ENCODE results near the gene KLK4.
A peak's percentile ranks its signal among the peaks of the same experiment; 100 is the strongest.

KLK4 gene, protein sequence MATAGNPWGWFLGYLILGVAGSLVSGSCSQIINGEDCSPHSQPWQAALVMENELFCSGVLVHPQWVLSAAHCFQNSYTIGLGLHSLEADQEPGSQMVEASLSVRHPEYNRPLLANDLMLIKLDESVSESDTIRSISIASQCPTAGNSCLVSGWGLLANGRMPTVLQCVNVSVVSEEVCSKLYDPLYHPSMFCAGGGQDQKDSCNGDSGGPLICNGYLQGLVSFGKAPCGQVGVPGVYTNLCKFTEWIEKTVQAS

DNA sequence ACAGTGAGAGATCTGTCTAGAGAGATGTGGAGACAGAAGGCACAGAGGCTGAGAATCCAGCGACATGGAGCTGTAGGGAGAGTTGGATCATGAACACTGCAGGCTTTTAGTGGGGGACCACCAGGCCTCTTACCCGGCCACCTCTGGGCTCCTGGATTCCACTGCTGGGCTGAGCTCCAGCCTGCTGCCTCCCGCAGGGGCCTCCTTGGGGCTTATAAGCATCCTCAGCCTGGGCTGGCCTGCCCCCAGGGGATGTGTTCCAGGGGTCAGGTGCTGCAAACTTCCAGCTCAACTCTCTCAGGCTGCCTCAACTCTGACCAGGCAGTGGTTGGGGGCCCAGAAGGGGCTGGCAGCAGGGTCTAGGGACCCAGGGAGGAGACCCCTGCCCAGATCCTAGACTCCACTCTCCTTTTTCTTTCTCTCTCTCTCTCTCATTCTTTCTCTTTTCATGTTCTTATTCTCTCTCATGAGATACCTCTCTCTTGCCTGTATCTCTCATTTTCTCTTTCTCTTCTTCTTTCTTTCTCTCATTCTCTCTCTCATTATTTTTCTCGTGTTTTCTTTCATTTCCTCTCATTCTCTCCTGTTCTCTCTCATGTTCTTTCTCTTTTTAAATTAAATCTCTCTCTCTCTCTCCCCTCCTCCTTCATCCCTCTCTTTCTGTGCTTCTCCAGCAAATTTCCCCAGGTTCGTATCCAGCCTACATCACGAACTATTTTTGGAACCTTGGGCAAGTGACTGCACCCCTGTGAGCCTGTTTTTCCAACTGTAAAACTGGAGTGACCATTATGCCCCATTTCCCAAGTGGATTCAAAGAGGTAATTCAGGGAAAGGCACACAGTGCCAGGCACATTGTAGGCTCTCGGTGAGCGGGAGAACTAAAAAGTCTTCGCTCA lies at the start of gene KLK4:
Gene KLK4, minus strand, starts transcription at position 190 of the 896 bp plus-strand sequence. CDS start 657 bp downstream, outside the sequence.
- FAIRE-seq: no peak
- DNase-seq (ENCODE audit: low spot score): no peak

DNA sequence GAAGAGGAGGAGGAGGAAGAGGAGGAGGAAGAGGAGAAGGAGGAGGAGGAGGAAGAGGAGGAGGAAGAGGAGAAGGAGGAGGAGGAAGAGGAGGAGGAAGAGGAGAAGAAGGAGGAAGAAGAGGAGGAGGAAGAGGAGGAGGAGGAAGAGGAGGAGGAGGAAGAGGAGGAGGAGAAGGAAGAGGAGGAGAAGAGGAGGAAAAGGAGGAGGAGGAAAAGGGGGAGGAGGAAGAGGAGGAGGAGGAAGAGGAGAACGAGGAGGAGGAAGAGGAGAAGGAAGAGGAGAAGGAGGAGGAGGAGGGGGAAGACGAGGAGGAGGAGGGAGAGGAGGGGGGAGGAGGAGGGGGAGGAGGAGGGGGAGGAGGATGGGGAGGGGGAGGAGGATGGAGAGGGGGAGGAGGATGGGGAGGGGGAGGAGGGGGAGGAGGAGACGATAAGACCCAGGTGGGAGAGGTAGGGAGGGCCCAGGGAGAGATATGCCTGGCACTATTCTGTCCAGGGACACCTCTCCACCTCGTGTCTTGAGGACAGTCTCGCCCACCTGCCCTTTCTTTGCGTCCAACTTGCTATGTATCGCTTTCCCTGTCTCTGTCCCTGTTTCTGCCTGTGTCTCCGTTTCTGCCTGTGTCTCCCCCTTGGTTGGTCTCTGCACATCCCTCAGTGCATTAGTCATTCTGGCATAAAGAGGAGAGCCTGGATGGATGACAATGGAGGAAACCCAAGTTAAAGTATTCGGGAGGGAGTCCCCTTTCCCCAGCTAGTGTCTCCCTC lies 48.7 kb upstream of the KLK4 start:
- FAIRE-seq (no peak), DNase-seq (ENCODE audit: low spot score) (no peak)

DNA sequence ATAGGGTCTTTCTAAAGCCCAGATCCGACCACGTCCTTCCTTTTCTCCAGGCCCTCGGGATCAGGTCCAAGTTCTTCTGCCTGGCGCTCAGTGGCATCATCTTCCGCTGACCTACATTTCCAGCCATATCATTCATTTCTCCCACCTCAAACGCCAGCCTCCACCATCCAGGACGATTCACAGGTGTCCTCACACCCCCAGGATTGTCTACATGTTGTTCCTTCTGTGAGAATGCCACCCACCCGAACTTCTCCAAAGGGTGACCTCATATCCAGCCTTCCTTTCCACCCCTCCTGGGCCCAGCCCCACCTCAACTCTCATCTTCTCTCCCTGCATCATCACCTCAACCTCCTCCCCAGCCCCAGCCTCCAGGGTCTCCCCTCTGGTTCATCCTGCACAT lies 46.4 kb upstream of the KLK4 start:
- FAIRE-seq (no peak), DNase-seq (ENCODE audit: low spot score) (no peak)

DNA sequence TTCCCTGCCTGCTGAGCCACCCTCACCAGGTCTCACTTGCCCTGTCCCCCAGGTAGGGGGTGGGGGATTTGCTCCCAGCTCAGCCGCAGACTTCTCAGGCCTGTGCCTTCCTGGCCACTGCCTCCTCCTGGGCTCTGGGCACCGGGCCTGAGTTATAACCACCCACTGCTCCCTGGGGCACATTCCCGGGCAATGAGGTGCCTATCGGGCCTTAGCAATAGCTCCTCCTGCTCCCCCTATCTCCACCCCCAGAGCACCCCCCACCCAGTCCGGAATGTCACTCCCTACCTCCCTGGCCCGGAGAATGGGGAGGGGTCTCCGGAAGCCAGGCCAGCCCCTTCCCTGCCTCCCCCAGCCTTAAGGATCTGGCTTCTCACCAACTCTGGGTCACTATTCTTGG lies 41.7 kb upstream of the KLK4 start, which contains the start of gene KLK5:
Gene KLK5, minus strand, starts transcription at position 129 of the 400 bp plus-strand sequence. CDS start 381 bp downstream, outside the sequence.
- DNase-seq (ENCODE audit: low spot score) (no peak), FAIRE-seq (no peak)

DNA sequence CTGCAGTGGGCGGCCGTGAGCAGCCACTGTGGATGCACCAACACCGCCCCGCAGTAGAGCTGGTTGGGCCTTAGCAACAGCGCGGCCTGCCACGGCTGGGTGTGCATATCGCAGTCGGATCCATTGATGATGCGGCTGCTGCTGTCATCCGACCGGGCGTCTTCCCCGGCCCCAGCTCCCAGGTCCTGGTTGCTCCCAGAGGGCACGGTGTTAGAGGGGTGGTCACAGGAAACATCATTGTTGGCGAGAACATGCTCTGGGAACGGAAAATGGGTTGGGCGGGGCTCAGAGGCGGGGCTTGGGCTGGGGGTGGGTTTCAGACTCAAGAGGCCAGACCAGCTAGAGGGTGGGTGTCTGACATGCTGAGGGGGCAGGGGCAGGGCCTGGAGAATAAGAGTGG lies 38.7 kb upstream of the KLK4 start:
- DNase-seq (ENCODE audit: low spot score) (no peak), FAIRE-seq (no peak)

DNA sequence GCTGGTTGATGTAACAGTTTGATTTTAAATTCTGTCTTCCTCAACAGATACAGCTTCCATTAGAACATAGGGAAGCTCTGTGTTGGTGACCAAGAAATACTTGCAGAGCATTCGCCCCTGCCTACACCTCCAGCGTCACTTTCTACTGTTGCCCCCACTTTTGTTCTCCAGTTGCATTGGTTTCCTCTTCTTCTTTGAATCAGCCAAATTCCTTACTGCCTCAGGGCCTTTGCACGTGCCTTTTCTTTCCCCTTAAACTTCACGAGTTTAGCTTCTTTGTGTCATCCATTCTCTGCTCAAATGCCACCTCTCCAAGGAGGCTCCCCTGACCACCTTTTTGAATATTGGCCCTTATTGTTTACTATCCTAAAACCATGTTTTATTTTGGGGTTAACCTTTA lies 35.9 kb upstream of the KLK4 start:
- DNase-seq (ENCODE audit: low spot score): no peak
- FAIRE-seq: no peak

DNA sequence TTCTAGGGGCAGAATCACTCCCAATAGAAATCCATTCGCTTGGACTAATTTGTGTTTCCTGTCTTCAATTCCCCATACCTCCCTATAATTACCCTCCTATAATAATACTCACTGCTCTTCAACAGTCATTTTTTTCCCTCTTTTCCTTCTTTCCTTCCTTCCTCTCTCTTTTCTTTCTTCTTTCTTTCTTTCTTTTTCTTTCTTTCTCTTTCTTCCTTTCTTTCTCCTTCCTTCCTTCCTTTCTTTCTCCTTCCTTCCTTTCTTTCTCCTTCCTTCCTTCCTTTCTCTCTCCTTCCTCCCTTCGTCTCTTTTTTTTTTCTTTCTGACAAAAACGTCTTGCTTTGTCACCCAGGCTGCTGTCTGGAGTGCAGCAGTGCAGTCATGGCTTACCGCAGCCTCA lies 33.6 kb upstream of the KLK4 start:
- DNase-seq (ENCODE audit: low spot score) (no peak), FAIRE-seq (no peak)

DNA sequence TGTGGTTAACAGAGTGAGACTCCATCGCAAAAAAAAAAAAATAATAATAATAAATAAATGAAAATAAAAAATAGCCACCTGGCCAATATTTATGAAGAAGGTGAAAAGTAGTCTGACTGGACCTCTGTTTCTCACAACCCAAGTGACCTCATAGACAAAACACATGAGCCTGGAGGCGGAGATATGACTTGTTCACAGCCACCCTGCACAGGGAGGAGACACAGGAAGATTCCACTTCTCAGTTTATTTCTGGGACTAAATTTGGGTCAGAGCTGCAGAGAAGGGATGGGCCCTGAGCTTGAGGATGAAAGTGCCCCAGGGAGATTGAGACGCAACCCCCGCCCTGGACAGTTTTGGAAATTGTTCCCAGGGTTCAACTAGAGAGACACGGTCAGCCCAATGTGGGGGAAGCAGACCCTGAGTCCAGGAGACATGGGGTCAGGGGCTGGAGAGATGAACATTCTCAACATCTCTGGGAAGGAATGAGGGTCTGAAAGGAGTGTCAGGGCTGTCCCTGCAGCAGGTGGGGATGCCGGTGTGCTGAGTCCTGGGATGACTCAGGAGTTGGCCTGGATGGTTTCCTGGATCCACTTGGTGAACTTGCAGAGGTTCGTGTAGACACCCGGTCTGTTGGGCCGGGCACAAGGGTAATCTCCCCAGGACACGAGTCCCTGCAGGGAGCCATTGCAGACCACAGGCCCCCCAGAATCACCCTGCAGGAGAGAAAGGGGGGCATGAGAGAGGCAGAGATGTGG lies 32.1 kb upstream of the KLK4 start:
- DNase-seq (ENCODE audit: low spot score): no peak
- FAIRE-seq: no peak

DNA sequence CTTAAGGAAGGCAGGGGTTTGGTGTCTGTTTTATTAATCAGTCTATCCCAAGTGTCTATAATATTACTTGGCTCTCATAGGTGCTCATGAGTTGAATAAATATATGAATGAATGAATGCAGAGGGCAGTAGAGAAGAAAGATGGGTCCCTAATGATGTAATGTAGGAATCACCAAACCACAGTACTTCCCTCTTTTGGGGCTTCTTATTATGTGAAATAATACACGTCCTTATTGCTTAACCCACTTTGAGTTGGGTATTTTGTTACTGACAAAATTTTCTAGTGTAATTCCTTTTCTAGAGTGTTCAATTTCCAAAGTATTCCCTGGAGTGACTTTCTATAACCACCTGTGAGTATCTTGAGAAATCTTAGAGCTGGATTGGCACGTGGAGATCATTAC lies 28.4 kb upstream of the KLK4 start:
- no peak for DNase-seq (ENCODE audit: low spot score)
- no peak for FAIRE-seq

DNA sequence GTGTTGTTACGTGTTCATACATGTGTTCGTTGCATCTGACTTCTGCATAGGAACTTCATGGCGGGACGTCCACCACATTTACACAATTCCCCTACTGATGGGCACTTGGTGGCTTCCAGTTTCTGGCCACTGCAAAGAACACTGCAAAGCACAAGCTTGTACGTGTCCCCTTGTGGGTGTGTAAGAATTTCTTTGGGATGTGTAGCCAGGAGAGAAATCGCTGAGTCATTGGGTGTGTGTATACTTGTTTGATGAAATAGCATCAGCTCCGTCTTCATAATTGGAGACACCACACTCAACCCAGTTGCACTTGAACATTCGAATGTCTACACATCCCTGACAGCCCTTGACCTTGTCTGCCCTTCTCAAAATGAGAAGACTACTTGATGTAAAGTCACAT lies 22.4 kb upstream of the KLK4 start:
- DNase-seq (ENCODE audit: low spot score): no peak

DNA sequence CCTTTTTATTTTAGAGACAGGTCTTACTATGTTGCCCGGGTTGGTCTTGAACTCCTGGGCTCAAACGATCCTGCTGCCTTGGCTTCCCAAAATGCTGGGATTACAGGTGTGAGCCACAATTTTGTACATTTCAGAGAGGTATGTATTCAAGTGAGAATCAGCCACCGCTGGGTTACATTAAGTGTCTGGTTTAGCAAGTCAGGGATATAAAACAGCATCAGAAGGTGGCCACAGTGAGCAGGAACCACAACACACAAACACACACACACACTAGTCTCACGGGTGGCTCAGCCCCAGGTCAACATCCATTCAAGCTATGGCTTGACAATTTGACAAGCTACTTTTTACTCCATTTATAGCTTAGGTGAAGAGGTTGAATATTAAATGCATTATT lies 21.5 kb upstream of the KLK4 start:
- DNase-seq (ENCODE audit: low spot score): no peak
- no peak for FAIRE-seq

More for the DNA sequence above, 22.4 kb upstream of the KLK4 start:
- FAIRE-seq: no peak

DNA sequence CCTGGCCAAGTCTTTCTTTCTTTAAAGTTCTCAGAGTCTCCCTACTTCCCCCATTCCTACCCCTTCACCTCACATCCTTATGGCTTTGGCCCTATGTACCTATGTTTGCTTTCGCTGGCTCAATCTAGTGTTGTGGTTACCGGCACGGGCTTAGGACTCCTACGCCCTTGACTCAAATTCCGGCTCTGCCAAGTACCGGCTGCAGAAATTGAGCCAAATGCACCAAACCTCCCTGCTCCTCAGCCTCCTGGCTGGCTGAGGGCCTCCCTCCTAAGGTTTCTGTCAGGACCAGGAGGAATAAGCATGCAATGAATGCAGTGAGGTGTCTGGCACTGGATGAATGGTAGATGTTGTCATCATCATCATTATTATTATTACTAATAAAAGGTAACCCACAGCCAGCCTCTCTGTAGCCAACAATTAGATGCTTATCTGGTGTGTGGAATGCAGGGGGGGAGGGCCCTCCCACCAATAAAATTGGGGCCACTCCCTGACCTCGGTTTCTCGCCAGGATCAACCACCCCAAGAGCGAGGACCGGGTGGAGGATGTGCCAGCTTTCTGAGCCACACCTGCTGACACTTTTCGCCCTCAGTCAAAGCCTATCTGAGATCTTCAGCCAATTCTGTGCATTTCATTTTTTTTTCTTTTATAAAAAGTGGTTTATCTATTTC lies 21.0 kb upstream of the KLK4 start:
- DNase-seq (ENCODE audit: low spot score) (no peak), FAIRE-seq (no peak)

DNA sequence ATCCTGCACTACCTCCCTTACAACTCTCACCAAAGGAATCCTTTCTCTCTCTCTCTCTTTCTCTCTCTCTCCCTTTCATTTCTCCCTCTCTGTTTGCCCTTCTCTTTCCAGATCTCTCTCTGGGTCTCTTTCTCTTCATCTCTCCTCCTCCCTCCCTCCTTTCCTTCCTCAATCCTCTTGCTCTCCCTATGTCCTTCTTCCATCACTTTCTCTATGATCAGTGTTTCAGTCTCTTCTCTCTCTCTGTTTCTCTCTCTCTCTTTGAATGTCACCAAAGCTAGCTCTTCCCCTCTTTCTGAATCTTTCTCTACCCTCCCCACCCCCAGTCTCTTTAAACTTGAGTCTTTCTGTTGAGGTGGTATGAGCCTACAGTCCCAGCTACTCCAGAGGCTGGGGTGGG lies 19.8 kb upstream of the KLK4 start:
- DNase-seq (ENCODE audit: low spot score) (no peak), FAIRE-seq (no peak)

DNA sequence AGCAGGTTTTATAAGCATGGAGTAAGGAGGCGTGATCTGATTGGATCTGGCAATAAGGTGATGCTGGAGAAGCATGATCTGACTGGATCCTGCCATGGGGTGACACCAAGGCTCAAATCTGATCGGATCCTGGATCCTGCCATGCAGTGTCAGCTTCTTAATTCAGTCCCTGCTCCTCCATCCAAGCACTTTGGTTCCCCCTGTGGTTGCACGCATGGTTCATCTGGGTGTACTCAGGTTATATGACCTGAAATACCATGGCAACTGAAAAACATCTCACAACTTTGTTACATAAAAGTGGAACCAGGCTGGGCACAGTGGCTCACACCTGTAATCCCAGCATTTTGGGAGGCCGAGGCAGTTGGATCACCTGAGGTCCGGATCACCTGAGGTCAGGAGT lies 17.6 kb upstream of the KLK4 start:
- DNase-seq (ENCODE audit: low spot score) (no peak), FAIRE-seq (no peak)

DNA sequence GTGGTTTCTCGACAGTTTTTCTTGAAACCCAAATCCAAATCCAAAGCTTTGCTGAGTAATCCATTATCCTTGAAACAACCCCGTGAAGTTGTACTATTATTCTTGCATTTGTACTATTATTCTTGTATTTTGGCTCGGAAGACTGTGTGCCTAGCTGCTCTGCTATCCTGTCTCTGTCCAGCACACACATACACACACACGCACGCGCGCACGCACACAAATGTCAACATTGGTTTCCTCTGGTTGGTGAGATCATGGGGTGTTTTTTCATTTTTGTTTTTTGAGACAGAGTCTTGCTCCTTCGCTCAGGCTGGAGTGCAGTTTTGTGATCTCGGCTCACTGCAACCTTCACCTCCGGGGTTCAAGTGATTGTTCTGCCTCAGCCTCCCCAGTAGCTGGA lies 14.9 kb upstream of the KLK4 start:
- FAIRE-seq: no peak
- DNase-seq (ENCODE audit: low spot score): no peak

DNA sequence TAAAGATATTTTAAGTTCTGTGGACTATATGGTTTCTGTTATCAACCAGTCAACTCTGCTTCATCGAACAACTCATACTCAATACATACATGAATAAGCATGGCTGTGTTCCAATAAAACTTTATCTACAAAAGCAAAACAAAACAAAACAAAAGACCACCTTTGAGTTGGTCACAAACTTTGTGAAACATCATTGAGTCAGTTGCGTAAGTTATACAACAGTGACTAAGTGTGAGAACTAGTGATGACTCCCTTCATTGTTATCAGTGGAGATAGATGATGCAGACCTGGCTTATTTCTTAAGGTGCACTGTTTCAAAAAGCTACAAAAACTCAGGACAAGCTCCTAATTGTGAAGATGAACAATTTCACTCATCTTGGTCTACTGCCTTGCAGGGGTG lies 14.5 kb upstream of the KLK4 start:
- no peak for DNase-seq (ENCODE audit: low spot score)
- no peak for FAIRE-seq

DNA sequence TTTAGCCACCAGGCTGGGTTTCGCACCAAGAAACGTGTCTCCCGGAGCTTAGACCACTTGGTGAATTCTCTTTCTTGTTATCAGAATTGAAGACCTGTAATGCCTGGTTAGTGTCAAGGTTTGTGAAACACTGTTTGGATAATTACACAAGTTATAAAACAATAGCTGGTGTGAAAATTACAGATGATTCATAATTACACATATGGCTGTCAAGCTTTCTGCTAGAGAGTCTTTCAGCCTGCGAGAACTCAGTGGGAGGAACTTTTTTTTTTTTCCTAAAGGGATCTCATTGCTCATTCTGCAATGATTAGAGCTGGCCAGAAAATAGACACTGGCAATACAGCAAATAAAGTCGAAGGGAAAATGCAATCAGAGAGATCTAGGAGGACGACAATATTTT lies 13.4 kb upstream of the KLK4 start:
- DNase-seq (ENCODE audit: low spot score): no peak
- no peak for FAIRE-seq

DNA sequence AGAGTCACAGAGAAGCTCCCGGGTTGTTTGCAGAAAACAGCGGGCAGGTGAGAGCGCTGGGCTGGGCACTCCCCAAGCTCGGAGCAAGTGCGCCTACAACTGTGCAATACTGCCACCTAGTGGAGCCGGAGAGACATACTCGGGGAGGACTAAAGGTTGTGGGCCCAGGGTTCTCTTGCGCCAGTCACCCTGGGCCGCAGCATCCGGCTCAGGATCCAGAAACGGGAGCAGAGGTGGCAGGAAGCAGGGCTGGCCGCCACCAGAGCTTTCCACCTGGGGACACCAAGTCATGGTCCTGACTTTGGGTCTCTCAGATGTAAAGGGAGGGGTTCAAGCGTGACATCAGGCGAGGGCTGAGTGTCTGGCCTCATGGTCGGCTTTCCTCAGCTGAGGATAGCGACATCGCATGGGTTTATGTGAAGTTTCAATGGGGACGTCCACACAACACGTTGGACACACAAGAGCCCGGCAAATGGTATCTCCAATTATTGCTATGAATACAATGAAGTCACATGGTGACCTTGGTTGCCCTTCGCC lies 11.2 kb upstream of the KLK4 start:
- DNase-seq (ENCODE audit: low spot score) (peak; percentile 52), FAIRE-seq (no peak)

DNA sequence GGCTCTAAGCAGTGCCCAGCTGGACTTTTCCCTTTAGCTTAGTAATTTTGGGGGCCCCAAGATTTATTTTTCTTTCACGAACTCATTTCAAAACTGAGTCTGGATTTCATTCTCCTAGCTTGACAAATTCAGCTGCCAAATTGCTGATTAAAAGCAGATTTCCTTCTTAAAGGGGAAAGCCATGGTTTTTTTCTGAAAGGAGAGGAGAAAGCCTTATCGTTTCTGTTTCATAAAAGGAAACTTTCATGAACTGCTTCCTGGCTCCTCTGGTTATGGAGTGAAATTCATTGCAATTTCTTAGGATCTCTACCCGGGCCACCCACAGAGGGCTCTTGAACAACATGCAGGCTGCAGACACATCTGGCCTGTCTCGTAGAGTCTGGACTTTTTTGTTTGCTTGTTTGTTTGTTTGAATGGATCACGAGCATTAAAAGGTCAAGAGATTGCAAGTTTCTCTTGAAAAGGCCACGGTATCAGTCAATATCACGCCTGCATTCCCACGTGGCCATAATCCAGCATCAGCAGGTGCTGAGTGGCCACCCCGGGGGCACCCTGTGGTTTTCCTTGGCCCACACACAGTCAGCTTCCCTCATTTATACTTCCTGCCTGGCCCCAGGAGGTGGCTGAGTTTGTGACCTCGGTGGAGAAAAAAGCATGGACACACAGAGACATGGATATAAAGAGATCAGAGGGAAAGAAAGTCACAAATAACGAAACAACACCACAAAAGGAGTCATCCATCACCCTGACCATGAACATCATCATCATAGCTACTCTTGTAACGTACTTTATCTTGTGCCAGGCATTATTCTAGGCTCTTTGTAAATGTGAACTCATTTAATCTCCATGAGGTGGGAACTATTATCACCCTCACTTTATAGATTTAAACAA lies 10.5 kb upstream of the KLK4 start:
- FAIRE-seq (no peak), DNase-seq (ENCODE audit: low spot score) (no peak)

All from RCC 7860 (cell line).